IPS-NIHi11 (cell line): Measurements from ENCODE around the gene C10orf95.

ENCODE experiments used
- DNase-seq: peaks from one replicate; pipeline ENCODE4 v3.0.0; 2012; ENCODE audit warnings: mixed read lengths, low spot score

The C10orf95 gene

DNA sequence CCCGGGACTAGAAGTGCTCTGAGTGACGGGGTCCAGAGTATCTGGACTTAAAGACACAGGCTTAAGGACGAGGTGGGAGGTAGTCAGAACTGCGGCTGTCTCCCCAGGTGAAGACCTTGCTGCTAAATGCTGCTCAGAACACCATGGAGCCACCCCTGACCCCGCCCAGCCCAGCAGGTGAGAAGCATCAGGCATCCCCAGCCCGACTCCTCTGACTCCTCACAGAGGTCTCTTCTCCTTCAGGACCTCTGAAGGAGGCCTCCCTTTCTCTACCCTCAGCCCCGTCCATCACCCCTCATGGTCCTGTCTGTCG is 50.0 kb downstream of the C10orf95 start:
- DNase-seq, result no peak

DNA sequence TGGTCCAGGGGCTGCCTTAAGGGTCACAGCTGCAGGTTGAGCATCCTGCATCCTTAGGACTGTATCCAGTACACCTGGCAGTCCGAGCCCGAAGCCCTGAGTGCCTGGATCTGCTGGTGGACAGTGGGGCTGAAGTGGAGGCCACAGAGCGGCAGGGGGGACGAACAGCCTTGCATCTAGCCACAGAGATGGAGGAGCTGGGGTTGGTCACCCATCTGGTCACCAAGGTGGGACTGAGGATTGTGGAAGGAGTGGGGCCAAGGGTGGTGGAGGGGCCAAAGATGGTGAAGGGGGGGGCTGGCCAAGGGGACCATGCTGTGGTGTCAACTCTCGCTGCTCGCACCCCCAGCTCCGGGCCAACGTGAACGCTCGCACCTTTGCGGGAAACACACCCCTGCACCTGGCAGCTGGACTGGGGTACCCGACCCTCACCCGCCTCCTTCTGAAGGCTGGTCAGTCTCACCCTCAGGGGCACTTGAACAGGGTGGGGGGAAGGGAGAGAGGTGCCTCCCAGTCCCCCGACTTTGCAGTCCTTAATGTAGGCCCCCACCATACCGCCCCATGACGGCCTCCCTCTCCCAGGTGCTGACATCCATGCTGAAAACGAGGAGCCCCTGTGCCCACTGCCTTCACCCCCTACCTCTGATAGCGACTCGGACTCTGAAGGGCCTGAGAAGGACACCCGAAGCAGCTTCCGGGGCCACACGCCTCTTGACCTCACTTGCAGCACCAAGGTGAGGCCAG is 50.6 kb downstream of the C10orf95 start:
- DNase-seq, result no peak

DNA sequence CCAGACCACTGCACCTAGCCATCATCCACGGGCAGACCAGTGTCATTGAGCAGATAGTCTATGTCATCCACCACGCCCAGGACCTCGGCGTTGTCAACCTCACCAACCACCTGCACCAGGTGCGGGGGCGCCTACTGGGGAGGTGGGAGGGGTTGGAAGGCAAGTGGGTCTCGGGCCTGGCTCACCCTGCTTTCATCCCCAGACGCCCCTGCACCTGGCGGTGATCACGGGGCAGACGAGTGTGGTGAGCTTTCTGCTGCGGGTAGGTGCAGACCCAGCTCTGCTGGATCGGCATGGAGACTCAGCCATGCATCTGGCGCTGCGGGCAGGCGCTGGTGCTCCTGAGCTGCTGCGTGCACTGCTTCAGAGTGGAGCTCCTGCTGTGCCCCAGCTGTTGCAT is 51.3 kb downstream of the C10orf95 start:
- DNase-seq, result no peak
